Fibroblast of skin of right quadriceps (primary cell): ENCODE results near the gene SRCAP.
"Not testable (repeated sequence)": the region's sequence is repeated elsewhere in the genome, so short reads cannot be mapped to it uniquely, and the experiment has no call there.

Source experiments
- DNase-seq: peaks from one replicate; pipeline ENCODE4 v3.0.0-alpha.2; 2013

SRCAP gene

GRCh38 chr16:30664616-30665109 lies 34.3 kb upstream of the SRCAP start:
- DNase-seq = no peak

GRCh38 chr16:30665155-30665829 lies 33.7 kb upstream of the SRCAP start:
- DNase-seq = no peak

GRCh38 chr16:30665830-30666190 lies 33.2 kb upstream of the SRCAP start:
- no peak for DNase-seq

GRCh38 chr16:30666681-30667080 lies 32.3 kb upstream of the SRCAP start:
- no peak for DNase-seq

GRCh38 chr16:30667361-30667905 lies 31.5 kb upstream of the SRCAP start:
- no peak for DNase-seq

- no peak for DNase-seq
Observed at GRCh38 chr16:30668393-30668792, 30.6 kb upstream of the SRCAP start.

DNA sequence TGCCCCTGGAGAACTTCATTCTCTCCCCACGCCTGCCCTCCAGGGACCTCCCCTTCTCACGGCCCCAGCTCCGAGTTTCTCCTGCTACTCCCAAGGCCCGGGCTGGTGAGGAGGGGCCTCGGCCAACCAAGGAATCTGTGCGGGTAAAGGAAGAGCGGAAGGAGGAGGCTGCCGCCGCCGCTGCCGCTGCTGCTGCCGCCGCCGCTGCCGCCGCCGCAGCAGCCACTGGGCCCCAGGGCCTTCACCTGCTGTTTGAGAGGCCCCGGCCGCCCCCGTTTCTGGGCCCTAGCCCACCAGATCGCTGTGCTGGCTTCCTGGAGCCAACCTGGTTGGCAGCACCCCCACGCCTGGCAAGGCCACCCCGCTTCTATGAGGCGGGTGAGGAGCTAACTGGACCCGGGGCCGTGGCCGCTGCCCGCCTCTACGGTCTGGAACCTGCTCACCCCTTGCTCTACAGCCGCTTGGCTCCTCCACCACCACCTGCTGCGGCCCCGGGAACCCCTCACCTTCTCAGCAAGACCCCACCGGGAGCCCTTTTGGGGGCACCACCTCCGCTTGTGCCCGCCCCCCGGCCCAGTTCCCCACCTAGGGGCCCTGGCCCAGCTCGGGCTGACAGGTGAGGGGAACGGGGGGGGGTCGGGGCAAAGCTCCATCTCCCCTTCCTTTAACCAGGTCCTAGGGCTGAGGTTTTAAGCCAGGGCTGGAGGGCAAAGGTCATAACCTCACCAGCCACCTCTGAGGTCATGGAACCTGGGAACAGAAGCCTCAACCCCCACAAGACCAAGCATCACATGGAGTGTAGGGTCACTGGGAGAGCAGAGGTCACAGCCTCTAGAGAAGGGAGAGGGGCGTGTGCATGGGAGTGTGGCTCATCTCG lies 29.7 kb upstream of the SRCAP start:
- no peak for DNase-seq

DNA sequence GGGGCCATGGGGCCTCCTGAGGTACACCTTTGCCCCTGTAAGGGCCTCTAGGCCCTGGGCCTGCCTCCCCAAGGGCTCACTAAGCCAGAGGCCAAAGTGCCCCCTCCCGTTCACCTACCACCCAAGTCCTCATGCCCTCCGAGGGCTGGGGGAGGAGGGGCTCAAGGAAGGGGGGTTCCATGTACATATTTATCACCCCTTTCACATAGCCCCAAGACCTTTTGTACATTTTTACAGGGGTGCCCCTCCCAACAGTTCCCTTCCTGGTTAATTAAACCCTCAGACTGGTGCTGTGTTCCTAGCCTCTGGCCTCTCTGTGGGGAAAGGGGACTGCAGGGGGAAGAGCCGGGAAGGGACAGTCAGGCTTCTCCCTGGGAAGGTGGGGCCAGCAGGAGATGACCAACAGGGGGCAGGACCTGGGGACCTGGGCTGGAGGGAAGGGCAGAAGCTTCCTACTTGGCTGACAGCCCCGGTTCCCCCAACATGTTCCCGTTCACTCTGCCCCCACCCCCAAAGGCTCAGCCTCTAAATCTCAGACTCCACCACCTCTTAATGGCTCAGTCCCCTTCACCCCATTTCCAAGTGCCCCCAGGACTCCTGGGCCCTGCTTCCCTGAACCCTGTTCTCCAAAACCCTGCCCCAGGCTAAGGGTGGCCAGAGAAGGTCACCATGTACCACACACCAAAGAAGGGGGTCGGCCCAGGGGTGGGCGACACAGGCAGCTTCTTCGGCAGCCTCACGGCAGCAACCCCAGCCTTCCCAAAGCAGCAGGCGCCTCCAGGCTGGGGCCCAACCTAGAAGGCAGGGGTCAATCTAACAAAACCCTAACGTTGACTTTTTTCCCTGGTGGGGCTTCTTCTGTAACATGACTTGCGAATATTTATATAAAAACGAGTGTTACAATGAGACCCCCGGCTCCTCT lies 28.8 kb upstream of the SRCAP start:
- no peak for DNase-seq

- no peak for DNase-seq
Observed at GRCh38 chr16:30675143-30675542, 23.8 kb upstream of the SRCAP start.

GRCh38 chr16:30677931-30678585 lies 20.9 kb upstream of the SRCAP start:
- DNase-seq = no peak

- DNase-seq = no peak
Observed at GRCh38 chr16:30678586-30678970, 20.4 kb upstream of the SRCAP start.

DNA sequence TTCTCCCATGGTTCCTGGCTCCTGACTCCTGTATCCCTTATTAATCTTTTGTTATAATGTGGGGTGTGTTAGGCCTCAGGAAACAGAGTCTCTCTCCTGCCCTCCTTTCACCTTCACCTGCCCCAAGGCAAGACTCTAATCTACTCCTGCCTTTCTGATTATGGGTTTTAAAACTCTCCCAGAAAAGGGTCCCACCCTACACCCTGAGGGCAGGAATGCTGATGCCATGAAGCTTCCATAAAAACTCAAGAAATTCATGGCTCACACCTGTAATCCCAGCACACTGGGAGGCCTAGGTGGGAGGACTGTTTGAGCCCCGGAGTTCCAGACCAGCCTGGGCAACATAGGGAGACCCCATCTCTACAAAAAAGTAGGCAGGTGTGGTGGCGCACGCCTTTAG lies 18.6 kb upstream of the SRCAP start:
- DNase-seq = no peak

GRCh38 chr16:30688701-30689100 lies 10.3 kb upstream of the SRCAP start:
- DNase-seq = no peak

DNA sequence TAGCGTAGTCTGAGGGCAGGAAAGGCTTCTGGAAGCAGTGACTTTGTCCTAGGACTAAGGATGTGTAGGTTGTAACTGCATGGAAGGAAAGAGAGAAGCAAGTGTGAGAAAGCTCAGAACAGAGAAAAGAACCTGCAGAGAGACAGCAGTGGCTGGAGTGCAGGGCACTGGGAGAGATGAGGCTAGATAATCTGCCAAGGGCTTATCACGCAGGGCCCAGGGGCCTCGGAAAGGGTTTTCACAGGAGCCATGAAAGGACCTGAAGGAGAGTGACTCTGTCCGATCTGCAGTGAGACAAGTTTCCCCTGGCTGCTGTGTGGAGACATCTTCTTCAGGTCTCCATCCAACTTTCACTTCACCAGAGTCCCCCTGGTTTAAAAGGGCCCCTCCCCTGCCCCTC lies 7.1 kb upstream of the SRCAP start:
- no peak for DNase-seq

DNA sequence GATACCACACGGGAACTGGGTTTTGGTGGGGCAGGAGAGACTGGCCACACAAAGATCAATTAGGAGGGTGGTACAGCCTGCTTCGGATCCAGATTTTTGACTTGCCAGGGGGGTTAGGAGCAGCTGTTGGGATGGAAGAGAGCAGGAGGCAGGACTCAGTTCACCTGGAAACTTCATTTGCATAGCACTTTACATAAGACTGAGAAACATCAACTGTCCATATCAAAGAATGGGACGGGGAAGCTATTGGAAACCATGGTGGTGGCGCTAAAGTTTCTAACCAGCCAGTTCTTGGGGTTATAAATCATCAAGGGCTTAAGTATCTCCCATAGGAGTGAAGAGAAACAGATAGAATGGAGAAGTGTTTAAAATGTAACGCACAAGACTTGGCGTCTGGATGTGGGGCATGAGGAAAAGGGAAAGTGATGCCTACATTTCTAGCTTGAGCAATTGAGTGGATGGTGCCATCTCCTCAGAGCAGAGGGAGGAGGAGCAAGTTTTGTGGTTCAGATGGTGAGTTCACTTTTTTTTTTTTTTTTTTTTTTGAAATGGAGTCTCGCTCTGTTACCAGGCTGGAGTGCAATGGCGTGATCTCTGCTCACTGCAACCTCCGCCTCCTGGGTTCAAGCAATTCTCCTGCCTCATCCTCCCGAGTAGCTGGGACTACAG lies 6.4 kb upstream of the SRCAP start:
- DNase-seq = no peak

GRCh38 chr16:30694926-30695693 lies 3.9 kb upstream of the SRCAP start:
- DNase-seq = no peak

DNA sequence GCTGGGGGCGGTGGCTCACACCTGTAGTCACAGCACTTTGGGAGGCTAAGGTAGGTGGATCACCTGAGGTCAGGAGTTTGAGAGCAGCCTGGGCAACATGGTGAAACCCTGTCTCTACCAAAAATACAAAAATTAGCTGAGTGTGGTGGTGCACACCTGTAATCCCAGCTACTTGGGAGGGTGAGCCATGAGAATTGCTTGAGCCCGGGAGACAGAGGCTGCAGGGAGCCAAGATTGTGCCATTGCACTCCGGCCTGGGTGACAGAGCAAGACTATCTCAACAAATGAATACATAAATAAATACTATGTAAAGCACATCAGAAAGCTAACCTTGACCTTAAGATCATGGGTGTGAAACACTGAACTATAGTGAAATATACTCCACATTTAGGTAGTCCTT lies 2.3 kb upstream of the SRCAP start:
- not testable (repeated sequence) for DNase-seq

GRCh38 chr16:30697264-30698138 lies 1.5 kb upstream of the SRCAP start:
- DNase-seq = peak; percentile 11

DNA sequence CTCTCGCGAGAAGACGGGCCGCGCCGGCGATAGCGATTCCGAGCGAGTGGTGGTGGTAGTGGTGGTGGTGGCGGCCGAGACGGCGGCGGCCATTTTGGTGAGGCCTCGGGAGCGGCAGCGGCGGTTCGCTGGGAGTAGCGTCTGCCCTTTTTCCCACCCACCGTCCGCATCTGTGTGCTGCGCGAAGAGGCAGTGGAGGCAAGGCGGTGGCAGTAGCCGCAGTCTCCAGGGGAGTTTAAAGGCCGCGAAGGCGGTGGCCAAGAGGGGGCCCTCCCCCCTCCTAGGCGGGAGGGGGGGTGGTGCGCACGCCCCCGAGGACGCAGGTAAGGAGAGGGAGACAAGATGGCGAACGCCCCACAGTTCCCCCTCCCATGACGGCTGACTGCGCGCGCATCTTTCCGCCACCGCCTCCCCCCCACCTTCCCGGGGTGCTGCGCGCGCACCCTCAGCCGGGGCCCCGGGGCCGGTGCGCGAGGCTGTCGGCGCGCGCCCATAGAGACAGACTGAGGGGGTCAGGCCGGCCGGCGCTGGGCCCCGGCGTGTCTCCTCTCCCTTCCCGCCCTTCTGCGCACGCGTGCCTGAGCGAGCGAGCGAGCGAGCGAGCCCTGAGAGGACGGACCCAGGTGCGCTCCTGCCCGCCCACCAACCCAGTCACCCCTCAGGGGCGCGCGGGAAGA lies 694 bp upstream of the SRCAP start:
- DNase-seq = peak; percentile 97
